GM19035 (cell line): ENCODE data around the gene SDCBP2.

Source experiments
- ATAC-seq: cut with Tn5 transposase; IDR thresholded peaks from one replicate; pipeline ENCODE4 v1.9.1; 2021; ENCODE audit not compliant: unreplicated experiment

The SDCBP2 gene

GRCh38 chr20:1277529-1278322 is 51.2 kb downstream of the SDCBP2 start:
- no peak for ATAC-seq

- no peak for ATAC-seq
Measured at GRCh38 chr20:1275919-1276318, 53.0 kb downstream of the SDCBP2 start.

- no peak for ATAC-seq
Measured at GRCh38 chr20:1274485-1275311, 54.2 kb downstream of the SDCBP2 start.

GRCh38 chr20:1273366-1273765 is 55.6 kb downstream of the SDCBP2 start:
- no peak for ATAC-seq

GRCh38 chr20:1272368-1273100 is 56.4 kb downstream of the SDCBP2 start:
- no peak for ATAC-seq

- no peak for ATAC-seq
Measured at GRCh38 chr20:1269850-1270249, 59.1 kb downstream of the SDCBP2 start.

- ATAC-seq, result no peak
Measured at GRCh38 chr20:1269235-1269634, 59.7 kb downstream of the SDCBP2 start.

- ATAC-seq, result no peak
Measured at GRCh38 chr20:1267809-1268374, 61.0 kb downstream of the SDCBP2 start.

GRCh38 chr20:1267161-1267560 is 61.8 kb downstream of the SDCBP2 start:
- ATAC-seq, result no peak

- peak; percentile 87 for ATAC-seq
Measured at GRCh38 chr20:1266167-1266973, 62.6 kb downstream of the SDCBP2 start, which contains the start of gene SNPH. TSS of gene SNPH (plus strand) at chr20:1266294. CDS start at chr20:1296240, 29,946 bp downstream.

- ATAC-seq, result no peak
Measured at GRCh38 chr20:1265916-1266166, 63.1 kb downstream of the SDCBP2 start.

- no peak for ATAC-seq
Measured at GRCh38 chr20:1265226-1265915, 63.6 kb downstream of the SDCBP2 start.

GRCh38 chr20:1264727-1265126 is 64.2 kb downstream of the SDCBP2 start:
- ATAC-seq, result no peak

GRCh38 chr20:1263853-1264252 is 65.1 kb downstream of the SDCBP2 start:
- ATAC-seq, result no peak
